ENCODE measurements around the gene JAKMIP1.

Gene JAKMIP1

DNA sequence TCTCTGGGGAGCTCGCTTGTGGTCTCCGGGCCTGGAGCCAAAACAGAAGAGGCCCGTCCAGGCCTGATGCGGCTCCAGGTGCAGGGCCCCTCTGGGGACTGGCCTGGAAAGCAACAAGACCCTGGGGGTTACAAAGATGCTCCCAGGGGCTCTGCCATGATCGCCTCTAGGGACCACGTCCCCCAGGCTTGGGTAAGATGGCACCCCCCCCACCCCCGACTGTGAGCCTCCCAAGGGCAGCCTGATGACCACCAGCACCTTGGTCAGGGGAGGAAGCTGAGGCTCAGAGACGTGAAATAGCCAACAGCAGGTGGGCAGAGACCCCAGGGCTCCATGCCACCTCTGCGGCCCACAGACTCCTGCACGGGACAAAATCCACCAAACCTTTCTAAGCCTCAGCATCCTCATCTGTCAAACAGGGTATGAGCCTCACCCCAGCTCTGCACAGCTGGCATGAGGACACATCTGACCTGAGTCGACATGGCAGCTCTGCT lies 207.5 kb downstream of the JAKMIP1 start:
- no peak for DNase-seq
- TF ChIP-seq GATA1 (IDR thresholded peaks at IDR 0.05; ENCODE audit: low read depth, low read length) (no peak), POLR2A (IDR thresholded peaks at IDR 0.05; ENCODE audit: low read length) (no peak)

DNA sequence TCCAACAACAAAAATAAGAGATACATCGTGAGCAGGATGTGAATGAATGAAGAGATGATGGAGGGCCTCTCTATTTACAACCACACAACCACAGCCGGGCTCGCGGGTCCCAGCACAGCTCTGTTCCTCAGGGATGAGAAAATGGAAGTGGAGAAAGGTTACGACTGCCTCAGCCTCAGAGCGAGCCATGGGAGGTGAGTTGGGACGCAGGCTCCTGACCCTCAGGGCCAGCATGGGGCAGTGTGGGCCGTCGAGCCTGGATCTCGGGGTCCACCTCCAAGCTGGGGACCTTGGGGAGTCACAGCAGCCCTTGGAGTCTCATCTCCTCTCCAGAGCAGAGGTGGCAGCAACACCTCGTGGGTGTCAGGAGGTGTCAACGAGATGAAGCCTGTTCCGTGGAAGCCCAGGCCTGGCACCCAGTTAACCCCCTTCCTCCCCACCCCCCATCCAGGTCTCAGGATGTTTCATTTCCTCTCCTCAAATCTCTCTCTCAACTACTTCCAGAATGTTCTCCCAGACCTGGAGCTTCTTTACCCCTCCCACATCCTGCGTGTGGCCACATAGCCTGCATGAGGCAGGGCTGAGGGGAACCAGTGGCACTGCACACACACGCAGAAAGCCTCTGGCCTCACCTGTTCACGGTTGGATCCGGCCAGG lies 208.1 kb downstream of the JAKMIP1 start:
- TF ChIP-seq POLR2A (IDR thresholded peaks at IDR 0.05; ENCODE audit: low read length) (no peak), GATA1 (IDR thresholded peaks at IDR 0.05; ENCODE audit: low read depth, low read length) (no peak)

GRCh38 chr4:5991405-5991804 lies 208.9 kb downstream of the JAKMIP1 start:
- DNase-seq = no peak
- no peak for TF ChIP-seq GATA1 (IDR thresholded peaks at IDR 0.05; ENCODE audit: low read depth, low read length)
- no peak for TF ChIP-seq POLR2A (IDR thresholded peaks at IDR 0.05; ENCODE audit: low read length)

More for the DNA sequence above, 208.1 kb downstream of the JAKMIP1 start:
- no peak for DNase-seq

GRCh38 chr4:5990446-5991160 lies 209.7 kb downstream of the JAKMIP1 start:
- DNase-seq = no peak
- TF ChIP-seq POLR2A (IDR thresholded peaks at IDR 0.05; ENCODE audit: low read length) = no peak
- TF ChIP-seq GATA1 (IDR thresholded peaks at IDR 0.05; ENCODE audit: low read depth, low read length) = no peak

GRCh38 chr4:5989236-5990225 lies 210.8 kb downstream of the JAKMIP1 start:
- no peak for TF ChIP-seq POLR2A (IDR thresholded peaks at IDR 0.05; ENCODE audit: low read length)
- TF ChIP-seq GATA1 (IDR thresholded peaks at IDR 0.05; ENCODE audit: low read depth, low read length) = no peak
- no peak for DNase-seq

GRCh38 chr4:5988086-5988845 lies 212.1 kb downstream of the JAKMIP1 start:
- TF ChIP-seq GATA1 (IDR thresholded peaks at IDR 0.05; ENCODE audit: low read depth, low read length) = no peak
- TF ChIP-seq POLR2A (IDR thresholded peaks at IDR 0.05; ENCODE audit: low read length) = no peak
- DNase-seq = no peak

DNA sequence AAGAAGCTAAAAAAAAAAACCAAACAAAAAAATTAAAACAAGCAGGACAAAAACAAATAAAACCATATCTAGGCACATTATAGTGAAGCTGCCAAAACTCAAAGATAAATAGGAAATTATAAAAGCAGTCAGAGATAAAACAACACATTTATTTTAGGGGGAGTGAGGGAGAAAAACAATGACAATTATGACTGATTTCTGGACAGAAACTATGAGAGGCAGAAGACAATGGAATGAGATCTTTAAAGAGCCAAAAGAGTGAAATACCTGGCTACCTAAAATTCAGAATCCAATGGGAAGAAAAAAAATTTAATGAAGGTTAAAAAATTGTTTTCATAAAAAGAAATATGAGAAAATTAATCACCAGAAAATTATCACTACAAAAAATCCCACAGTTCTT lies 215.5 kb downstream of the JAKMIP1 start:
- TF ChIP-seq POLR2A (IDR thresholded peaks at IDR 0.05; ENCODE audit: low read length) (no peak), GATA1 (IDR thresholded peaks at IDR 0.05; ENCODE audit: low read depth, low read length) (no peak)
- no peak for DNase-seq

DNA sequence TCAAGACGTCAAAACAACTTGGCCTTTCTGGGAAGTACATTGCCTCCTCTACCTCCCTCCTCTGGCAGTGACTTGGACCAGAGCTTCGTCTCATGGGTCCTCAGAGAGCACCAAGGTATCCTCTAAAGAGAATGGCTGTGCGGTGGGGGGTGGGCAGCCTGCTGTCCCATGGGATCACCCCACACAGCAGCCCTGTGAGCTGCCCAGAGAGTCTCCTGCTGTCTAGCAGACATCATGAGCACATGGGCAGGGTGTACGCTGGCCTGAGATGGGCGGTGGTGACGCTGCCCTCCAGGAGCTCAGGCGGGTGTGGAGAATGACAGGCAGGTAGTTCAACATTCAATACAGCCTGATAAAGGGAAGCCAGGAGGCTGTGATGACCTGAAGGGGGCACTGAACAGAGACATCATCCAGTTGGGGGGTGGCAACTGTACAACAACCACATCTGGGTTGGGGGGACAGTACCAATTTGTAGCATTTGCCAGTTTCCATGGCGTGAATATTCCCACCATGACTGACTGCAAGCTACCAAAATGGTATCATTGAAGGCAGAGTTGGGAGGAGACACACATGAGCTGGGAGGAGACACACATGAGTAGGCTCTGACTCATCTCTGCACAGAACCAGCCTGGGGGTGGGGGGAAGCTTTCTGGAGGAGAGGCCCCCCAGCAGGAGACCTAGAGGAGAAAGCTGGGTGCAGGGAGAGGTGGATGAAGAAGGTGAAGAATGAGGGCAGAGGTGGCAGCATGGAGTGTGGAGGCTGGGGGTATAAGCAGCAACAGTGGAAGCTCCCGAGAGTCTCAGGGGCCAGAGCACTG lies 218.0 kb downstream of the JAKMIP1 start:
- no peak for TF ChIP-seq GATA1 (IDR thresholded peaks at IDR 0.05; ENCODE audit: low read depth, low read length)
- no peak for TF ChIP-seq POLR2A (IDR thresholded peaks at IDR 0.05; ENCODE audit: low read length)

DNA sequence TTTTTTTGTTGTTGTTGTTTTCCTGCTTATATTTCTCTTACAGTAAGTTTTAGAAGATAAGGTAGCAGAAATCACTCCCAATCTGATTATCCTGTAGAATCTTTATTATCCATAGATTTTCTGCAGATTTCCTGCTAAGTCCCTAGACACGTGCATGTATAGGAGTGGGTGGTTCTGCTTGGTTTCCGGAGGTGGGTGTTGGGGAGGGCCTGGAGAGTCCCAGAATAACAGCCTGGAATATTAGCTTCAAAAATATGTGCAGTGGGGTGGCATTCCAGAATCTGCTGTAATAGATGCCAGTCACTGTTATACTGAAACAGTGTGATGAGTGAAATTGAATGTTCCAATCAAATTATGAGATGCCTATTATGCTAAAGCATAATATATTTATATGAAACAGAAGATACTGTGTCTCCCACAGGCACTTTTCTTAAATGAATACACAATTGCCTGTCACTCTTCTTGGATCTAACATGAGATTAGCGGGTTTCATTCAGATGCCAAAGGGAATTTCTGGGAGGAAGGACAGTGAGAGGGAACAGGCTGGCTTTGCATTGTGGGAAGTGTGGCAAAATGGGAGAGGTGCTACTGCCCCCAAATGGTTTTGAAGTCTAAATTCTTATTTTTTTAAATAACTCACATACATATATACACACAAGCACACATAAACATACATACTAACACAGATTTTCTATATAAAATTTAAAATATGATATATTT lies 219.8 kb downstream of the JAKMIP1 start:
- no peak for DNase-seq
- no peak for TF ChIP-seq POLR2A (IDR thresholded peaks at IDR 0.05; ENCODE audit: low read length)
- TF ChIP-seq GATA1 (IDR thresholded peaks at IDR 0.05; ENCODE audit: low read depth, low read length) = no peak

More for the DNA sequence above, 218.0 kb downstream of the JAKMIP1 start:
- DNase-seq = no peak

GRCh38 chr4:5979981-5980380 lies 220.4 kb downstream of the JAKMIP1 start:
- TF ChIP-seq POLR2A (IDR thresholded peaks at IDR 0.05; ENCODE audit: low read length) (no peak), GATA1 (IDR thresholded peaks at IDR 0.05; ENCODE audit: low read depth, low read length) (no peak)
- DNase-seq = no peak

GRCh38 chr4:5976921-5977320 lies 223.4 kb downstream of the JAKMIP1 start:
- DNase-seq = no peak
- TF ChIP-seq POLR2A (IDR thresholded peaks at IDR 0.05; ENCODE audit: low read length) = no peak
- no peak for TF ChIP-seq GATA1 (IDR thresholded peaks at IDR 0.05; ENCODE audit: low read depth, low read length)

GRCh38 chr4:5976431-5976830 lies 223.9 kb downstream of the JAKMIP1 start:
- TF ChIP-seq GATA1 (IDR thresholded peaks at IDR 0.05; ENCODE audit: low read depth, low read length) = no peak
- no peak for TF ChIP-seq POLR2A (IDR thresholded peaks at IDR 0.05; ENCODE audit: low read length)
- DNase-seq = no peak

Measured in erythroblast (primary cell).